Muscle of back (tissue), 11 donors: ENCODE data around the gene ALOX12B. TPM values are rescaled to one million over a fixed set of nuclear protein-coding genes. Genes with fewer than 3 reads are reported as not detected.
A peak's percentile ranks its signal among the peaks of the same experiment; 100 is the strongest.
"Not testable (repeated sequence)": the region's sequence is repeated elsewhere in the genome, so short reads cannot be mapped to it uniquely, and the experiment has no call there.

Experiments used
- DNase-seq, 3 donors: peaks; one replicate each; pipeline versions ENCODE4 v3.0.0 to v3.0.0-alpha.2; 2013
- polyA plus RNA-seq, 10 donors: library from polyadenylated mRNA; unstranded; fragments of 120-200 nt; gene quantifications; one replicate each; pipeline ENCODE4 v1.2.1, GENCODE V29; 2013; ENCODE audit not compliant: insufficient read length in 10 of 10

Gene ALOX12B
- polyA plus RNA-seq, 10 donors: 0.38 TPM; not detected in 9

GRCh38 chr17:8119581-8120519, 32.3 kb upstream of the ALOX12B start:
- peak; percentile 93 to 97 (median 94) for DNase-seq

GRCh38 chr17:8118769-8119580, 31.5 kb upstream of the ALOX12B start:
- peak; percentile 86 to 92 (median 87) for DNase-seq

- peak in 2 of 3 donors; percentile 24 to 56 for DNase-seq
Measured at GRCh38 chr17:8117980-8118768, 30.7 kb upstream of the ALOX12B start, which contains the start of gene ALOXE3. Gene ALOXE3 (minus strand): TSS chr17:8118514. CDS start chr17:8117990, 524 bp downstream.

GRCh38 chr17:8117367-8117979, 30.0 kb upstream of the ALOX12B start:
- no peak for DNase-seq

GRCh38 chr17:8116776-8117175, 29.3 kb upstream of the ALOX12B start:
- DNase-seq: no peak

GRCh38 chr17:8110907-8111306, 23.4 kb upstream of the ALOX12B start:
- DNase-seq: no peak

- peak in 1 of 3 donors; percentile 12 for DNase-seq
Measured at GRCh38 chr17:8110456-8110804, 22.9 kb upstream of the ALOX12B start.

GRCh38 chr17:8109661-8110455, 22.3 kb upstream of the ALOX12B start:
- peak in 2 of 3 donors; percentile 16 to 42 for DNase-seq

- no peak for DNase-seq
Measured at GRCh38 chr17:8108972-8109660, 21.6 kb upstream of the ALOX12B start.

GRCh38 chr17:8106980-8107379, 19.5 kb upstream of the ALOX12B start:
- not testable (repeated sequence) for DNase-seq

- DNase-seq: no peak
Measured at GRCh38 chr17:8105957-8106398, 18.5 kb upstream of the ALOX12B start.

- no peak for DNase-seq
Measured at GRCh38 chr17:8104911-8105310, 17.4 kb upstream of the ALOX12B start.

GRCh38 chr17:8103549-8103948, 16.0 kb upstream of the ALOX12B start:
- no peak for DNase-seq

- DNase-seq: no peak
Measured at GRCh38 chr17:8101721-8102120, 14.2 kb upstream of the ALOX12B start.

- no peak for DNase-seq
Measured at GRCh38 chr17:8100763-8101162, 13.2 kb upstream of the ALOX12B start.

- no peak for DNase-seq
Measured at GRCh38 chr17:8100111-8100510, 12.6 kb upstream of the ALOX12B start.

GRCh38 chr17:8096541-8096940, 9.0 kb upstream of the ALOX12B start:
- DNase-seq: no peak

GRCh38 chr17:8095361-8095760, 7.8 kb upstream of the ALOX12B start:
- DNase-seq: no peak

- no peak for DNase-seq
Measured at GRCh38 chr17:8091033-8091687, 3.6 kb upstream of the ALOX12B start.
